ENCODE data around the gene ATP8A2. TPM values are rescaled to one million over a fixed set of nuclear protein-coding genes. Genes with fewer than 3 reads are reported as not detected.

The ATP8A2 gene
- total RNA-seq, 1 experiment from 2014 or later, result not detected

DNA sequence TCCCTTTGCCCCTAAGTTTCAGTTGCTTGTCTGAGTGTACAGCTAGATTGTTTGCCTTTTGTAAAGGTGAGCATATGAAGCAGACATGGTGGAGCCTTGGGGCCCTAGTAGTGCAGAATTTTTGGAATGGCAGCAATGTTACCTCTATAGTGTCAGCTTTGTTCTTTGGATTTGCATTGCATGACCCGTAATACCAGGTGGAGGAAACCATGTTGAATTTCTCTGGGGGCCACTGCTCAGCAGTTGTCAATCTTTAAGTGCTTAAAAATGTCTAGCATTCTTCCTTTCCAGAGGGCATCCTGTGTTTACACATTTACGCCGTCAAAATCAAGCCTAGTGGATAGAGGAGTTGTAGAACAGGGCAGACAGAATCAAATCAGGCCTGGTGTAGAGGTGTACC, 303.3 kb downstream of the ATP8A2 start:
- ChIA-PET CTCF (no interaction called here), POLR2A (no interaction called here)
- TF ChIP-seq POLR2AphosphoS5 (IDR thresholded peaks at IDR 0.05; ENCODE audit: low read depth, low read length) (no peak), SIN3A (IDR thresholded peaks at IDR 0.05; ENCODE audit: borderline replicate concordance, insufficient read depth, low read depth, low read length) (no peak), TCF7L2 (IDR thresholded peaks at IDR 0.05; ENCODE audit: low read depth, low read length) (no peak)
- TF ChIP-seq, protein P1, sequence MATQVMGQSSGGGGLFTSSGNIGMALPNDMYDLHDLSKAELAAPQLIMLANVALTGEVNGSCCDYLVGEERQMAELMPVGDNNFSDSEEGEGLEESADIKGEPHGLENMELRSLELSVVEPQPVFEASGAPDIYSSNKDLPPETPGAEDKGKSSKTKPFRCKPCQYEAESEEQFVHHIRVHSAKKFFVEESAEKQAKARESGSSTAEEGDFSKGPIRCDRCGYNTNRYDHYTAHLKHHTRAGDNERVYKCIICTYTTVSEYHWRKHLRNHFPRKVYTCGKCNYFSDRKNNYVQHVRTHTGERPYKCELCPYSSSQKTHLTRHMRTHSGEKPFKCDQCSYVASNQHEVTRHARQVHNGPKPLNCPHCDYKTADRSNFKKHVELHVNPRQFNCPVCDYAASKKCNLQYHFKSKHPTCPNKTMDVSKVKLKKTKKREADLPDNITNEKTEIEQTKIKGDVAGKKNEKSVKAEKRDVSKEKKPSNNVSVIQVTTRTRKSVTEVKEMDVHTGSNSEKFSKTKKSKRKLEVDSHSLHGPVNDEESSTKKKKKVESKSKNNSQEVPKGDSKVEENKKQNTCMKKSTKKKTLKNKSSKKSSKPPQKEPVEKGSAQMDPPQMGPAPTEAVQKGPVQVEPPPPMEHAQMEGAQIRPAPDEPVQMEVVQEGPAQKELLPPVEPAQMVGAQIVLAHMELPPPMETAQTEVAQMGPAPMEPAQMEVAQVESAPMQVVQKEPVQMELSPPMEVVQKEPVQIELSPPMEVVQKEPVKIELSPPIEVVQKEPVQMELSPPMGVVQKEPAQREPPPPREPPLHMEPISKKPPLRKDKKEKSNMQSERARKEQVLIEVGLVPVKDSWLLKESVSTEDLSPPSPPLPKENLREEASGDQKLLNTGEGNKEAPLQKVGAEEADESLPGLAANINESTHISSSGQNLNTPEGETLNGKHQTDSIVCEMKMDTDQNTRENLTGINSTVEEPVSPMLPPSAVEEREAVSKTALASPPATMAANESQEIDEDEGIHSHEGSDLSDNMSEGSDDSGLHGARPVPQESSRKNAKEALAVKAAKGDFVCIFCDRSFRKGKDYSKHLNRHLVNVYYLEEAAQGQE (IDR thresholded peaks at IDR 0.05; ENCODE audit: insufficient read depth in 1 of 2, low read depth in 2 of 2, low read length in 1 of 2), result no peak
- TF ChIP-seq, protein P2, sequence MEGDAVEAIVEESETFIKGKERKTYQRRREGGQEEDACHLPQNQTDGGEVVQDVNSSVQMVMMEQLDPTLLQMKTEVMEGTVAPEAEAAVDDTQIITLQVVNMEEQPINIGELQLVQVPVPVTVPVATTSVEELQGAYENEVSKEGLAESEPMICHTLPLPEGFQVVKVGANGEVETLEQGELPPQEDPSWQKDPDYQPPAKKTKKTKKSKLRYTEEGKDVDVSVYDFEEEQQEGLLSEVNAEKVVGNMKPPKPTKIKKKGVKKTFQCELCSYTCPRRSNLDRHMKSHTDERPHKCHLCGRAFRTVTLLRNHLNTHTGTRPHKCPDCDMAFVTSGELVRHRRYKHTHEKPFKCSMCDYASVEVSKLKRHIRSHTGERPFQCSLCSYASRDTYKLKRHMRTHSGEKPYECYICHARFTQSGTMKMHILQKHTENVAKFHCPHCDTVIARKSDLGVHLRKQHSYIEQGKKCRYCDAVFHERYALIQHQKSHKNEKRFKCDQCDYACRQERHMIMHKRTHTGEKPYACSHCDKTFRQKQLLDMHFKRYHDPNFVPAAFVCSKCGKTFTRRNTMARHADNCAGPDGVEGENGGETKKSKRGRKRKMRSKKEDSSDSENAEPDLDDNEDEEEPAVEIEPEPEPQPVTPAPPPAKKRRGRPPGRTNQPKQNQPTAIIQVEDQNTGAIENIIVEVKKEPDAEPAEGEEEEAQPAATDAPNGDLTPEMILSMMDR (IDR thresholded peaks at IDR 0.05), result no peak
- no peak for ATAC-seq
- in situ Hi-C loops (cut with HindIII; ENCODE audit: low pct_unique_long_range_greater_than_20kb, low sequenced_read_pairs), result no loop called here
- intact Hi-C loops (cut with micrococcal nuclease; ENCODE audit: unreplicated experiment), result no loop called here
- no peak for DNase-seq (ENCODE audit: low read depth, low spot score)
- Histone ChIP-seq H3K4me1 (ENCODE audit: control insufficient read depth, insufficient read depth, low read length) (no peaks in the 10 kb centered on the region), H3K4me3 (ENCODE audit: low read depth in 2 of 2, low read length in 2 of 2) (no peak overlapping the region), H3K27ac (ENCODE audit: low read length) (no peak overlapping the region), H3K9me3 (ENCODE audit: control insufficient read depth, insufficient read depth, low read depth, low read length) (no peaks in the 10 kb centered on the region), H3K27me3 (ENCODE audit: control insufficient read depth, insufficient read depth, low read length) (no peaks in the 10 kb centered on the region), H3K36me3 (ENCODE audit: control insufficient read depth, insufficient read depth, low read length) (no peaks in the 10 kb centered on the region)
- BruUV-seq (replicated peaks), result no TSS peak

DNA sequence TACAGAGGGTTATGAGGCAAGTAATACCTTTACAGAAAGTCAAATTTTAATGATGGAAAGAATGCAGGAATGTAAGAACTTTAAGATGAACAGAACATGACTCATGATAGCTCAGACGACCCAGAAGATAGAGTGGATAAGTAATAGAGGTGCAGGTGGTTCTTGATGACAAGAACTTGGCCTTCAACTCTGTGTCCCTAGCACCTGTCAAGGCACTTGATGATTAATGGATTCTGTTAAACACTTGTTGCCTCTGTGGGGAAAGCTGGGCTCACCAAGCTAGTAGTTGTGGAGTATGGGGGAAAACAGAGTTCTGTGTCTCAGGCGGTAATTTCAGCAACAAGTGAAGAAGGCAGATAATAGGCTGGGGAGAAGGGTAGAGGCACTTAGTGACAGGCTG, 306.2 kb downstream of the ATP8A2 start:
- Histone ChIP-seq H3K36me3 (ENCODE audit: control insufficient read depth, insufficient read depth, low read length) (no peaks in the 10 kb centered on the region), H3K4me1 (ENCODE audit: control insufficient read depth, insufficient read depth, low read length) (no peaks in the 10 kb centered on the region), H3K27ac (ENCODE audit: low read length) (no peak overlapping the region), H3K9me3 (ENCODE audit: control insufficient read depth, insufficient read depth, low read depth, low read length) (no peaks in the 10 kb centered on the region), H3K27me3 (ENCODE audit: control insufficient read depth, insufficient read depth, low read length) (no peaks in the 10 kb centered on the region), H3K4me3 (ENCODE audit: low read depth in 2 of 2, low read length in 2 of 2) (no peak overlapping the region)
- ATAC-seq (no peak), DNase-seq (ENCODE audit: low read depth, low spot score) (no peak)
- intact Hi-C loops (cut with micrococcal nuclease; ENCODE audit: unreplicated experiment) (no loop called here), in situ Hi-C loops (cut with HindIII; ENCODE audit: low pct_unique_long_range_greater_than_20kb, low sequenced_read_pairs) (no loop called here)
- TF ChIP-seq TCF7L2 (IDR thresholded peaks at IDR 0.05; ENCODE audit: low read depth, low read length), result no peak
- ChIA-PET CTCF (no interaction called here), POLR2A (no interaction called here)
- BruUV-seq (replicated peaks), result no TSS peak

DNA sequence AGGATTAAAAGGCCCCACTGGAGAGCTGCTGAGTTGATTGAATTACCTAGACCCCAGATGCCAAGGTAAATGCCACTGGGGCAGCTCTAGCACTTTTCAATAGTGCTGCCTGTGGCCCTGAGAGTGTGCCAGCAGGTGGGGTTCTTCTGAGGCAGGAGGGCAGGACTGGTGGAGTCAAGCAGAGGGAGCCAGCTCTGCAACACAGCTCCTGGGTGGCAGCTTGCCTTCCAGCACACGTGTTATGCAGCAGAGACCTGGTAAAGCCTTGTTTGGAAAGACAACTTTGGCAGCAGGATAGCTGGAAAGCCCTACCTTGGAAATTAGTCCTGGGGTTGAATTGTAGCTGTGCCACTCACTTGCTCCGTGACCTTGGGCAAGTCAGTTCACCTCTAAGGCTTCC, 306.6 kb downstream of the ATP8A2 start:
- no peak for ATAC-seq
- BruUV-seq (replicated peaks), result no TSS peak

More for the DNA sequence above, 306.6 kb downstream of the ATP8A2 start:
- H3K9me3 ChIP-seq (ENCODE audit: control insufficient read depth, insufficient read depth, low read depth, low read length), result no peaks in the 10 kb centered on the region
- no peak overlapping the region for H3K4me3 ChIP-seq (ENCODE audit: low read depth in 2 of 2, low read length in 2 of 2)
- H3K27me3 ChIP-seq (ENCODE audit: control insufficient read depth, insufficient read depth, low read length), result no peaks in the 10 kb centered on the region
- H3K27ac ChIP-seq (ENCODE audit: low read length), result no peak overlapping the region
- TF ChIP-seq SIN3A (IDR thresholded peaks at IDR 0.05; ENCODE audit: borderline replicate concordance, insufficient read depth, low read depth, low read length), result no peak
- no peak for TF ChIP-seq POLR2AphosphoS5 (IDR thresholded peaks at IDR 0.05; ENCODE audit: low read depth, low read length)
- TF ChIP-seq, protein P2 (IDR thresholded peaks at IDR 0.05), result no peak
- TF ChIP-seq, protein P1 (IDR thresholded peaks at IDR 0.05; ENCODE audit: insufficient read depth in 1 of 2, low read depth in 2 of 2, low read length in 1 of 2), result no peak
- no peak for TF ChIP-seq TCF7L2 (IDR thresholded peaks at IDR 0.05; ENCODE audit: low read depth, low read length)
- H3K36me3 ChIP-seq (ENCODE audit: control insufficient read depth, insufficient read depth, low read length), result no peaks in the 10 kb centered on the region
- intact Hi-C loops (cut with micrococcal nuclease; ENCODE audit: unreplicated experiment), result no loop called here
- in situ Hi-C loops (cut with HindIII; ENCODE audit: low pct_unique_long_range_greater_than_20kb, low sequenced_read_pairs), result no loop called here
- H3K4me1 ChIP-seq (ENCODE audit: control insufficient read depth, insufficient read depth, low read length), result no peaks in the 10 kb centered on the region
- POLR2A ChIA-PET, result no interaction called here
- DNase-seq (ENCODE audit: low read depth, low spot score), result no peak
- CTCF ChIA-PET, result no interaction called here

Data from Panc1 (cell line).